ENCODE measurements around the gene GRM2. TPM values are rescaled to one million over a fixed set of nuclear protein-coding genes. Genes with fewer than 3 reads are reported as not detected.

GRM2 gene
- total and polyA plus RNA-seq, 10 of the 15 experiments (the other 5 are each of a cell fraction or from before 2014, with no cell fraction given) = 0.01 to 0.14 (median 0.06) TPM; not detected in 5

- Histone ChIP-seq H4K20me1 (ENCODE audit: control insufficient read depth, insufficient read depth) (no peaks in the 10 kb centered on the region), H2AFZ (ENCODE audit: control insufficient read depth, low read depth, low read length) (no peak overlapping the region), H3K9me3 (replicated peaks; ENCODE audit: control insufficient read depth, insufficient read depth, low read length) (no peaks in the 10 kb centered on the region), H3K27me3 (replicated peaks in 1 of 2; ENCODE audit: control insufficient read depth in 2 of 2, insufficient read depth in 2 of 2, low read length in 1 of 2) (no peaks in the 10 kb centered on the region), H3K79me2 (ENCODE audit: control insufficient read depth, insufficient read depth, low read length) (peaks cover 19% of the 10 kb centered on the region), H3K27ac (ENCODE audit: control insufficient read depth, insufficient read depth) (no peak overlapping the region), H3K4me1 (ENCODE audit: control insufficient read depth, insufficient read depth, low read length) (peaks cover 17% of the 10 kb centered on the region), H3K9ac (ENCODE audit: control insufficient read depth, insufficient read depth, low read length) (no peak overlapping the region), H3K36me3 (ENCODE audit: control insufficient read depth in 2 of 2, insufficient read depth in 2 of 2, low read length in 1 of 2) (no peaks in the 10 kb centered on the region; a peak in 3 of 4 replicates), H3K4me2 (ENCODE audit: control insufficient read depth, insufficient read depth) (no peak overlapping the region), H3K4me3 (no peak overlapping the region)
- 98% methylated on average over 3 of the region's 3 CpGs for WGBS (ENCODE audit: insufficient coverage, insufficient replicate concordance, low lambda C conversion rate, missing lambda C conversion rate)
- DNase-seq (ENCODE audit: low read depth, low spot score) (no peak), FAIRE-seq (no peak), ATAC-seq (no peak)
- POLR2A ChIA-PET = interaction anchor here (0.6 kb wide), 1 partner anchor 93 kb away, joined by 3 read pairs; no protein-coding TSS in a partner anchor
- no peak for TF ChIP-seq RUNX3 (IDR thresholded peaks at IDR 0.05; ENCODE audit: low read length)
- no peak for TF ChIP-seq NRF1 (conservative IDR thresholded peaks at IDR 0.05; ENCODE audit: low read depth, low read length)
- no peak for TF ChIP-seq SMARCA5 (IDR thresholded peaks at IDR 0.05)
- no peak for TF ChIP-seq MYB (IDR thresholded peaks at IDR 0.05; ENCODE audit: borderline replicate concordance, low read depth, low read length)
- TF ChIP-seq IRF5 (IDR thresholded peaks at IDR 0.05; ENCODE audit: borderline replicate concordance) = no peak
- TF ChIP-seq RBBP5 (conservative IDR thresholded peaks at IDR 0.05) = no peak
- TF ChIP-seq JUNB (IDR thresholded peaks at IDR 0.05) = no peak
- TF ChIP-seq CREB1 (IDR thresholded peaks at IDR 0.05; ENCODE audit: low read depth) = no peak
- TF ChIP-seq YBX1 (IDR thresholded peaks at IDR 0.05) = no peak
- no peak for TF ChIP-seq TAF1 (IDR thresholded peaks at IDR 0.05; ENCODE audit: borderline replicate concordance, low read depth, low read length)
- no peak for TF ChIP-seq IKZF1 (conservative IDR thresholded peaks at IDR 0.05)
- TF ChIP-seq ATF3 (IDR thresholded peaks at IDR 0.05; ENCODE audit: borderline replicate concordance, extremely low read depth, low read depth, low read length) = no peak
- TF ChIP-seq, protein P1, sequence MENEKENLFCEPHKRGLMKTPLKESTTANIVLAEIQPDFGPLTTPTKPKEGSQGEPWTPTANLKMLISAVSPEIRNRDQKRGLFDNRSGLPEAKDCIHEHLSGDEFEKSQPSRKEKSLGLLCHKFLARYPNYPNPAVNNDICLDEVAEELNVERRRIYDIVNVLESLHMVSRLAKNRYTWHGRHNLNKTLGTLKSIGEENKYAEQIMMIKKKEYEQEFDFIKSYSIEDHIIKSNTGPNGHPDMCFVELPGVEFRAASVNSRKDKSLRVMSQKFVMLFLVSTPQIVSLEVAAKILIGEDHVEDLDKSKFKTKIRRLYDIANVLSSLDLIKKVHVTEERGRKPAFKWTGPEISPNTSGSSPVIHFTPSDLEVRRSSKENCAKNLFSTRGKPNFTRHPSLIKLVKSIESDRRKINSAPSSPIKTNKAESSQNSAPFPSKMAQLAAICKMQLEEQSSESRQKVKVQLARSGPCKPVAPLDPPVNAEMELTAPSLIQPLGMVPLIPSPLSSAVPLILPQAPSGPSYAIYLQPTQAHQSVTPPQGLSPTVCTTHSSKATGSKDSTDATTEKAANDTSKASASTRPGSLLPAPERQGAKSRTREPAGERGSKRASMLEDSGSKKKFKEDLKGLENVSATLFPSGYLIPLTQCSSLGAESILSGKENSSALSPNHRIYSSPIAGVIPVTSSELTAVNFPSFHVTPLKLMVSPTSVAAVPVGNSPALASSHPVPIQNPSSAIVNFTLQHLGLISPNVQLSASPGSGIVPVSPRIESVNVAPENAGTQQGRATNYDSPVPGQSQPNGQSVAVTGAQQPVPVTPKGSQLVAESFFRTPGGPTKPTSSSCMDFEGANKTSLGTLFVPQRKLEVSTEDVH (IDR thresholded peaks at IDR 0.05; ENCODE audit: low read depth, partially characterized antibody) = no peak
- TF ChIP-seq CHD1 (IDR thresholded peaks at IDR 0.05; ENCODE audit: low read depth, low read length) = no peak
- TF ChIP-seq SRF (IDR thresholded peaks at IDR 0.05; ENCODE audit: low read depth in 2 of 2, low read length in 2 of 2) = no peak
- no peak for TF ChIP-seq TBL1XR1 (IDR thresholded peaks at IDR 0.05; ENCODE audit: low read depth, low read length)
- TF ChIP-seq SREBF2 (IDR thresholded peaks at IDR 0.05; ENCODE audit: low read length) = no peak
- TF ChIP-seq MTA3 (IDR thresholded peaks at IDR 0.05; ENCODE audit: borderline replicate concordance, low read length) = no peak
- intact Hi-C loops (cut with micrococcal nuclease; ENCODE audit: unreplicated experiment) (no loop called here), in situ Hi-C loops (cut with MboI) (loop anchor here (25.0 kb wide), 1 partner anchor 1064 kb away; the partner anchor contains the start of genes CISH and MAPKAPK3)
- RAD21 ChIA-PET (ENCODE audit: unreplicated experiment) = interaction anchor here (9.9 kb wide), 1 partner anchor 175 kb away, joined by 189 read pairs; the partner anchor contains the start of gene DCAF1
- CTCF ChIA-PET = interaction anchor here (2.1 to 14.0 kb wide), 3 partner anchors 6 to 174 kb away, joined by 9 to 331 read pairs (median 238); partner anchors contain the start of gene DCAF1
- no TSS peak for BruUV-seq (replicated peaks)
- SMC1A ChIA-PET (ENCODE audit: uncharacterized antibody, unreplicated experiment) = interaction anchor here (8.7 kb wide), 1 partner anchor 175 kb away, joined by 168 read pairs; the partner anchor contains the start of gene DCAF1
Measured at GRCh38 chr3:51676102-51676640, 30.7 kb upstream of the GRM2 start.
